Activated CD8-positive, alpha-beta T cell treated with anti-CD3 and anti-CD28 coated beads, Interleukin-2, amount 10 ng/mL, durations not matched to agents 7 days and 5 days (primary cell): ENCODE measurements around the gene FCHSD2. TPM values are rescaled to one million over a fixed set of nuclear protein-coding genes. Genes with fewer than 3 reads are reported as not detected.
"Not testable (repeated sequence)": the region's sequence is repeated elsewhere in the genome, so short reads cannot be mapped to it uniquely, and the experiment has no call there.

Experiments
- ATAC-seq: fragments of 150-1000 bp; cut with Tn5 transposase; one replicate; pipeline ENCODE4 v1.10.0; 2021; ENCODE audit warnings: moderate library complexity
- CTCF ChIA-PET: fragments of 350-600 bp; sonication (Branson Sonifier 250); formaldehyde crosslinking; loops from one replicate; lab custom pipeline; 2021; ENCODE audit warnings: antibody characterized with exemption; lab: Charles Lee
- POLR2A ChIA-PET: fragments of 350-600 bp; sonication (Branson Sonifier 250); formaldehyde crosslinking; loops from one replicate; lab custom pipeline; 2021; ENCODE audit warnings: antibody characterized with exemption; lab: Charles Lee
- DNase-seq: peaks from one replicate; pipeline ENCODE4 v3.0.0-alpha.2; 2020
- H3K27ac Mint-ChIP-seq: one replicate; pipeline ENCODE4 v1.8.0; 2021; ENCODE audit warnings: mild to moderate bottlenecking, mixed read lengths
- H3K27me3 Mint-ChIP-seq: one replicate; pipeline ENCODE4 v1.8.0; 2021; ENCODE audit warnings: low read depth, mixed read lengths
- H3K36me3 Mint-ChIP-seq: one replicate; pipeline ENCODE4 v1.8.0; 2021; ENCODE audit warnings: low read depth, mixed read lengths
- H3K4me1 Mint-ChIP-seq: one replicate; pipeline ENCODE4 v1.8.0; 2021; ENCODE audit warnings: low read depth, mixed read lengths
- H3K4me3 Mint-ChIP-seq: one replicate; pipeline ENCODE4 v1.8.0; 2021; ENCODE audit warnings: mild to moderate bottlenecking, mixed read lengths
- H3K9me3 Mint-ChIP-seq: one replicate; pipeline ENCODE4 v1.8.0; 2022; ENCODE audit warnings: mixed read lengths; ENCODE audit not compliant: insufficient read depth
- total RNA-seq, 2 experiments: library from RNA; stranded (reverse); gene quantifications; one replicate each; pipeline ENCODE4 v1.2.3, GENCODE V29; 2021

The FCHSD2 gene
- total RNA-seq, 2 experiments from 2014 or later: 49.6 to 51.8 TPM

- Mint-ChIP-seq H3K27me3 (no peaks in the 10 kb centered on the region), H3K4me3 (no peak overlapping the region), H3K4me1 (peaks cover 3% of the 10 kb centered on the region), H3K27ac (peak overlapping the region; percentile 23), H3K9me3 (no peaks in the 10 kb centered on the region), H3K36me3 (peaks cover 29% of the 10 kb centered on the region)
- DNase-seq (no peak), ATAC-seq (no peak)
- ChIA-PET CTCF (no interaction called here), POLR2A (no interaction called here)
These were observed 152.4 kb downstream of the FCHSD2 start for GRCh38 chr11:72989727-72990126.

- no peak for ATAC-seq
- no peak for DNase-seq
- no peak overlapping the region for H3K27ac Mint-ChIP-seq
- no peaks in the 10 kb centered on the region for H3K27me3 Mint-ChIP-seq
- H3K9me3 Mint-ChIP-seq: no peaks in the 10 kb centered on the region
- peaks cover 27% of the 10 kb centered on the region for H3K36me3 Mint-ChIP-seq
- H3K4me3 Mint-ChIP-seq: no peak overlapping the region
- ChIA-PET POLR2A (interaction anchor here (0.6 kb wide), 1 partner anchor 94 kb away, joined by 3 read pairs; no protein-coding TSS in a partner anchor), CTCF (no interaction called here)
- peaks cover 3% of the 10 kb centered on the region for H3K4me1 Mint-ChIP-seq
These were observed 153.3 kb downstream of the FCHSD2 start for GRCh38 chr11:72988821-72989220.

- no peak overlapping the region for H3K4me3 Mint-ChIP-seq
These were observed 156.5 kb downstream of the FCHSD2 start for GRCh38 chr11:72985645-72986044.

DNA sequence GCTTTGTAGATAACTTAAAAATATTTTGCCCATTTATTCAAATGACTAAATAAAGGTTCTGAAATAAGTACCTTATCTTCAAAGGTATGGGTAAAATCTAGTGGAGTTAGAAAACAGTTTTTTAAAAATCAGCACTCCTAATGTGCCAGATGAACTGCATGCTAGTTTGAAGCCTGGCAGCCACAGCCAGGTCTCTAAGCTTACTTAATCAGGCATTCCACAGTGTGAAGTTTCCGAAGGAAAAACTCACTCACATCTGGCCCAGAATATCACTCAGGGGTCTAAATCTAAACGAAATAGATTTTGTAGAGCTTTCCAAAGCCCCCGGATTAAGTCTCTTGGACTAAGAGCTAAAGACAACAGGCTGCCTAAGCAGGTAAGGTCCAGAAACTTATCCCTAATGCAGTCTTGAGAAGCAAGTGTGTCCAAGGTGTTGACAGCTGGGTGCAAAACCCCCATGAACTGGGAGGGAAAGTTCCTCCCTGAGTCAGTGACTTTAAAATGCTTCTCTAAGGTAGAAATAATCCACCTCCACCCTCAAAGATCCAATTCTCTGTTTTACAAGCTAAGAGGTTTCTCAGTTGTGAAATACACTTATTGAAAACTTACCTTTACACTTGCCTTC is 157.6 kb downstream of the FCHSD2 start:
- no peaks in the 10 kb centered on the region for H3K4me1 Mint-ChIP-seq
- CTCF ChIA-PET: interaction anchor here (0.7 kb wide), 1 partner anchor 363 kb away, joined by 3 read pairs; no protein-coding TSS in a partner anchor
- H3K27ac Mint-ChIP-seq: no peak overlapping the region
- H3K9me3 Mint-ChIP-seq: no peaks in the 10 kb centered on the region
- no peak overlapping the region for H3K4me3 Mint-ChIP-seq
- H3K36me3 Mint-ChIP-seq: peaks cover 34% of the 10 kb centered on the region
- H3K27me3 Mint-ChIP-seq: no peaks in the 10 kb centered on the region
- no peak for DNase-seq
- ATAC-seq: no peak
- POLR2A ChIA-PET: no interaction called here

More at GRCh38 chr11:72985645-72986044, 156.5 kb downstream of the FCHSD2 start:
- no peaks in the 10 kb centered on the region for H3K9me3 Mint-ChIP-seq
- peaks cover 31% of the 10 kb centered on the region for H3K36me3 Mint-ChIP-seq
- H3K4me1 Mint-ChIP-seq: no peaks in the 10 kb centered on the region
- ATAC-seq (no peak), DNase-seq (no peak)
- ChIA-PET POLR2A (no interaction called here), CTCF (no interaction called here)
- no peak overlapping the region for H3K27ac Mint-ChIP-seq
- no peaks in the 10 kb centered on the region for H3K27me3 Mint-ChIP-seq

DNA sequence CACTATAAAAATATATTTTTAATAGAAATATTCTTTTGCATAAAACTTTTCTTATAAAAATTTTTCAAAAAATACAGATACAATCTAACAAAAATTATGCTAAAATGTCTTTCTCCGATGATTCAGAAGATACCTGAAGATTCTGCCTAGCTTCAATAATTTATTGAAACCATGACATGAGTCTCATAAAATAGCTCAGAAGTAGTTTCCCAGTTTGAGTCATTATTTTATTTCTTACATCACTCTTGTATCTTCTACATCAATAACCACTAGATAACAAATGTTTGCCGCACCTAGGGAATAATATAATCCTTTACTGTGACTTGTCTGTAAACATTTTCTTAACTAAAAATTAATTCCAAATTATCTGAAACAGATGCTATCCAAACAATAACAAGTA is 158.6 kb downstream of the FCHSD2 start:
- DNase-seq: no peak
- peaks cover 42% of the 10 kb centered on the region for H3K36me3 Mint-ChIP-seq
- CTCF ChIA-PET: interaction anchor here (0.7 kb wide), 1 partner anchor 12 kb away, joined by 3 read pairs; no protein-coding TSS in a partner anchor
- ATAC-seq: no peak
- H3K27me3 Mint-ChIP-seq: no peaks in the 10 kb centered on the region
- no peak overlapping the region for H3K4me3 Mint-ChIP-seq
- no peaks in the 10 kb centered on the region for H3K4me1 Mint-ChIP-seq
- POLR2A ChIA-PET: interaction anchor here (0.5 kb wide), 1 partner anchor 159 kb away, joined by 3 read pairs; the partner anchor contains the start of gene FCHSD2
- H3K9me3 Mint-ChIP-seq: no peaks in the 10 kb centered on the region
- no peak overlapping the region for H3K27ac Mint-ChIP-seq

- CTCF ChIA-PET: interaction anchor here (1.0 to 1.1 kb wide), 2 partner anchors 160 to 195 kb away, joined by 3 read pairs; partner anchors contain the start of gene FCHSD2
- no peak for ATAC-seq
- Mint-ChIP-seq H3K36me3 (peaks cover 52% of the 10 kb centered on the region), H3K4me3 (no peak overlapping the region), H3K4me1 (no peaks in the 10 kb centered on the region), H3K27me3 (no peaks in the 10 kb centered on the region), H3K9me3 (no peaks in the 10 kb centered on the region), H3K27ac (no peak overlapping the region)
- DNase-seq: no peak
- POLR2A ChIA-PET: no interaction called here
These were observed 160.0 kb downstream of the FCHSD2 start for GRCh38 chr11:72981971-72982685.

DNA sequence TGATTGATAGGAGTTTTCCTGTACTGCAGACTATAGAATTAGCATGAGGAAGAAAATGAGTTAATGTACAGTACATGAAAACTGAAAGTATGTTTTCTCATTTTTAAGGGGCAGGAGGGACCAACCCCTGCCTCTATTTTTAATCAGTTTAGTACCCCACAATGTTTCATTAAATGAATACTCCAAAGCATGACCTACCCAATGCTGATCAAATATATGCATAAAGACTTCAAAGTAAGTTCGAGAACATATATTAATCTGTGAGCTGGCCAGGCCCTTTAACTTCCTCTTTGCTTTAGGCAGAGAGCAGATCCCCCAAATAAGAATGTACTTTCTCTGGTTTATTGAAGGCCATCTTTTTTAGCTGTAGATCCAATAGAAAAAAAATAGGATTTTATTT is 161.0 kb downstream of the FCHSD2 start:
- CTCF ChIA-PET: interaction anchor here (1.0 to 1.1 kb wide), 3 partner anchors 161 to 200 kb away, joined by 3 read pairs; partner anchors contain the start of gene FCHSD2
- DNase-seq: no peak
- H3K4me3 Mint-ChIP-seq: no peak overlapping the region
- no peaks in the 10 kb centered on the region for H3K9me3 Mint-ChIP-seq
- no peak for ATAC-seq
- H3K36me3 Mint-ChIP-seq: peaks cover 55% of the 10 kb centered on the region
- no peak overlapping the region for H3K27ac Mint-ChIP-seq
- H3K27me3 Mint-ChIP-seq: no peaks in the 10 kb centered on the region
- POLR2A ChIA-PET: no interaction called here
- peaks cover under 1% of the 10 kb centered on the region for H3K4me1 Mint-ChIP-seq

DNA sequence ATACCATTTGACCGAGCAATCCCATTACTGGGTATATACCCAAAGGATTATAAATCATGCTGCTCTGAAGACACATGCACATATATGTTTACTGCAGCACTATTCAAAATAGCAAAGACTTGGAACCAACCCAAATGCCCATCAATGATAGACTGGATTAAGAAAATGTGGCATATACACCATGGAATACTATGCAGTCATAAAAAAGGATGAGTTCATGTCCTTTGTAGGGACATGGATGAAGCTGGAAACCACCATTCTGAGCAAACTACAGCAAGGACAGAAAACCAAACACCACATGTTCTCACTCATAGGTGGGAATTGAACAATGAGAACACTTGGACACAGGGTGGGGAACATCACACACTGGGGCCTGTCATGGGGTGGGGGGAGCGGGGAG is 164.3 kb downstream of the FCHSD2 start:
- peaks cover 63% of the 10 kb centered on the region for H3K36me3 Mint-ChIP-seq
- H3K27ac Mint-ChIP-seq, H3K9me3 Mint-ChIP-seq, DNase-seq, H3K4me1 Mint-ChIP-seq, POLR2A ChIA-PET, CTCF ChIA-PET, H3K4me3 Mint-ChIP-seq, H3K27me3 Mint-ChIP-seq, ATAC-seq: not testable (repeated sequence)

DNA sequence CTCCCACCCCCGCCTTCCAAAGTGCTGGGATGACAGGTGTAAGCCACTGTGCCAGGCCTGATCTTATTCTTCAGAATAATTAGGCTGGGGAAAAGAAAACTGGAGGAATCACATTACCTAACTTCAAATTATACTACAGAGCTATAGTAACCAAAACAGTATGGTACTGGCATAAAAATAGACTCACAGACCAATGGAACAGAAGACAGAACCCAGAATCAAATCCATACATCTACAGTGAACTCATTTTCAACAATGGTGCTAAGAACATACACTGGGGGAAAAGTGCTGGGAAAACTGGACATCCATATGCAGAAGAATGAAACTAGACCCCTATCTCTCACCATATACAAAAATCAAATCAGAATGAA is 165.6 kb downstream of the FCHSD2 start:
- peaks cover 63% of the 10 kb centered on the region for H3K36me3 Mint-ChIP-seq
- POLR2A ChIA-PET, CTCF ChIA-PET: not testable (repeated sequence)

GRCh38 chr11:72975778-72976521 is 166.2 kb downstream of the FCHSD2 start:
- H3K4me1 Mint-ChIP-seq: peaks cover 16% of the 10 kb centered on the region
- ATAC-seq (no peak), DNase-seq (no peak)
- H3K4me3 Mint-ChIP-seq: no peak overlapping the region
- H3K9me3 Mint-ChIP-seq: no peaks in the 10 kb centered on the region
- H3K36me3 Mint-ChIP-seq: peaks cover 63% of the 10 kb centered on the region
- ChIA-PET CTCF (no interaction called here), POLR2A (no interaction called here)
- no peak overlapping the region for H3K27ac Mint-ChIP-seq
- no peaks in the 10 kb centered on the region for H3K27me3 Mint-ChIP-seq

More for the DNA sequence above, 165.6 kb downstream of the FCHSD2 start:
- not testable (repeated sequence) for H3K4me3 Mint-ChIP-seq, DNase-seq, ATAC-seq, H3K9me3 Mint-ChIP-seq, H3K27me3 Mint-ChIP-seq, H3K27ac Mint-ChIP-seq
- peaks cover 12% of the 10 kb centered on the region for H3K4me1 Mint-ChIP-seq

DNA sequence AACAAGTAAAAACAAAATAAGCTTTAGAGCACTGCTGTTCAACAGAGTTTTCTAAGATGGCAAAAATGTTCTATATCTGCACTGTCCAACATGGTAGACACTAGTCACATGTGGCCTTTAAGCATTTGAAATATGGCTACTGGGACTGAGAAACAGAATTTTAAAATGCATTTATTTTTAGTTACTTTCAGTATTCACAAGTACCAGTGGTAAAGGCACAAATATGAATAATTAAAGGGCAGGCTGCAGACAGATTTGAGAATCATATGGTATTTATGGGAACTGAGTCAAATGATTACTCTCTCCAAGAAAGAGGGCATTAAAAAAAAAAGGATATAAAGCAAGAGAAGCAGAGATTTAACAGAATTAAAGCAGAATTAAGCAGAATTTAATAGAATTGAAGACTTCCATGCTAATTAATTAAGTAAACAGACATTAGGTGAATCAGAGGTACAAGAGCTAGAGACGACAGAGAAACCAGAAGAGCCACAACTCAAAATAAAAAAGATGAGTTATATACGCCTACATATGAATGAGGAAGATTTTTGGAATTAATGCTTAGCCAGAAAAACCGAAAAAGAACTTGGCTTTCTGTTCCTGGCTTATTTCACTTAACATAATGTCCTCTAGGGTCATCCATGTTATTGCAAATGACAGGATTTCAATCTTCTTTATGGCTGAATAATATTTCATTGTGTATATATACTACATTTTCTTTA is 167.5 kb downstream of the FCHSD2 start:
- peaks cover 29% of the 10 kb centered on the region for H3K4me1 Mint-ChIP-seq
- ChIA-PET CTCF (no interaction called here), POLR2A (no interaction called here)
- no peaks in the 10 kb centered on the region for H3K27me3 Mint-ChIP-seq
- ATAC-seq (no peak), DNase-seq (no peak)
- H3K27ac Mint-ChIP-seq: no peak overlapping the region
- no peaks in the 10 kb centered on the region for H3K9me3 Mint-ChIP-seq
- peaks cover 57% of the 10 kb centered on the region for H3K36me3 Mint-ChIP-seq
- H3K4me3 Mint-ChIP-seq: no peak overlapping the region
